D721Med (cell line): Measurements from ENCODE around the gene SSPN.

Experiments
- DNase-seq: peaks from one replicate; pipeline ENCODE4 v3.0.0; 2011; ENCODE audit warnings: low spot score; ENCODE audit not compliant: insufficient read length
- FAIRE-seq: peaks from 2 replicates; lab custom pipeline; 2011; peaks lifted over from hg19 to GRCh38; lab: Jason Lieb, UNC
- TF ChIP-seq, protein P1 (sequence below): IDR thresholded peaks from 2 replicates; pipeline ENCODE4 v1.5.1; 2012; ENCODE audit warnings: mild to moderate bottlenecking, control low read depth; ENCODE audit not compliant: insufficient read depth; ENCODE audit errors: missing control alignments

Gene SSPN, protein sequence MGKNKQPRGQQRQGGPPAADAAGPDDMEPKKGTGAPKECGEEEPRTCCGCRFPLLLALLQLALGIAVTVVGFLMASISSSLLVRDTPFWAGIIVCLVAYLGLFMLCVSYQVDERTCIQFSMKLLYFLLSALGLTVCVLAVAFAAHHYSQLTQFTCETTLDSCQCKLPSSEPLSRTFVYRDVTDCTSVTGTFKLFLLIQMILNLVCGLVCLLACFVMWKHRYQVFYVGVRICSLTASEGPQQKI

DNA sequence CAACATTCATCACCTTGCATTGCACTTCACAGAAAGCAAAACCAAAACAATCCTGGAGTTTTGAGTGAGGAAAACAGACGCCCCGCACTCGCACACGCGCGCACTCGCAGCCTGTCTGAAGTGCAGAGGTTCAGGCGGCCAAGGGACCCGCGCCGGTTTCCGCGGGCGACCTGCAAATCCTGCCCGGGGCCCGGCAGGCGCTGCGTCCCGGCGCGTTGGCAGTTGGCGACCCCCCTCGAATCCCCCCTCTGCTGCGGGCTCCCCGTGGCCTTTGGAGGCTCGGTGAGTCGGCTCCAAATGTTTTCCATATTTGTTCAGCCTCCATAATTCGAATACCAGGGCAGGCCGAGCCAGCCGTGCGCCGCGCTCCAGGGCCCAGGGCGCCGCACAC, at the start of gene SSPN:
SSPN (plus strand) TSS at position 324 of the 391 bp plus-strand sequence. CDS start 100 bp downstream, outside the sequence.
- TF ChIP-seq, protein P1, sequence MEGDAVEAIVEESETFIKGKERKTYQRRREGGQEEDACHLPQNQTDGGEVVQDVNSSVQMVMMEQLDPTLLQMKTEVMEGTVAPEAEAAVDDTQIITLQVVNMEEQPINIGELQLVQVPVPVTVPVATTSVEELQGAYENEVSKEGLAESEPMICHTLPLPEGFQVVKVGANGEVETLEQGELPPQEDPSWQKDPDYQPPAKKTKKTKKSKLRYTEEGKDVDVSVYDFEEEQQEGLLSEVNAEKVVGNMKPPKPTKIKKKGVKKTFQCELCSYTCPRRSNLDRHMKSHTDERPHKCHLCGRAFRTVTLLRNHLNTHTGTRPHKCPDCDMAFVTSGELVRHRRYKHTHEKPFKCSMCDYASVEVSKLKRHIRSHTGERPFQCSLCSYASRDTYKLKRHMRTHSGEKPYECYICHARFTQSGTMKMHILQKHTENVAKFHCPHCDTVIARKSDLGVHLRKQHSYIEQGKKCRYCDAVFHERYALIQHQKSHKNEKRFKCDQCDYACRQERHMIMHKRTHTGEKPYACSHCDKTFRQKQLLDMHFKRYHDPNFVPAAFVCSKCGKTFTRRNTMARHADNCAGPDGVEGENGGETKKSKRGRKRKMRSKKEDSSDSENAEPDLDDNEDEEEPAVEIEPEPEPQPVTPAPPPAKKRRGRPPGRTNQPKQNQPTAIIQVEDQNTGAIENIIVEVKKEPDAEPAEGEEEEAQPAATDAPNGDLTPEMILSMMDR = no peak
- FAIRE-seq (no peak), DNase-seq (no peak)

DNA sequence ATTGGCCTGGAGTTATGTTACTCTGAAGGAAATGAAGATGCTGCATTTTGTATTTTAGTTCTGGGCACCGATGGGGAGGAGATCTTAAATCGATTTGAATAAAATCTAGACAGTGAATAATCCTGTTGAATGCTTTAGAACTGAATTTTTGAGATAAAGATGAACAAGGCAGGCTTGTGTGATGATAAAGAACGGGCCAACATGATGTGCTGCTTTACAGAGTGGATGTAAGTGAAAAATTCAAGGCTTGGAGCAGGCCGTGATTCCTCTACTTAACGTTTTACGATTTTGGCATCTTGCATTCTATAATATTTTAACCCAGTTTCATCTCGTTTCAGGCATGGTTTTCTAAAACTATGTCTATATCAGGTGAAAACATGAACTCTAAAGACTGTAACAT, 47.1 kb upstream of the SSPN start:
- no peak for DNase-seq
- TF ChIP-seq, protein P1 = no peak
- FAIRE-seq = no peak

DNA sequence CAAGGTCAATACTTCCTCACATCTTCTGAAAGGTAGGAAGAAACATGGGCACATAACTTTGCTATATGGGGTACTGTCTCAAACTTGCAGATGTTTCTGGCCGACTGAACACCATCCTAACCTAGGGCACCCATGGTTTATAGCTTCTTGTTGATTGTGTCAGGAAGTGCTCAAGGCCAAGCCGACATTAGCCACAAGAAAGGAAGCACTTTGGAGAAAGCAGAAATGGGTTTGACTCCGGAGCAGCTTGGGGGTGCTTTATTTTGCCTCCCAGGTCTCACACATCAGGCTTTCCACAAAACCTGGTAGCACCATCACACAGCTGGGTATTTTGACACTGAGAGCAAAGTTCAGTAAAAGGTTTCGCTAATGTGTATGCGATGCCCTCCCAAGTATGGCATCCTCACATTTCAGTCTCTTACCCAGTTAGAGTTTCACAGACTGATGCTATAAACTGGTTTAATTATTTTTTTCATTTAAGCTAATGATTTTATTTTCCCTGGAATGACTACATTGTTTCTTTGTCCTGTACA, 45.3 kb upstream of the SSPN start:
- FAIRE-seq = no peak
- TF ChIP-seq, protein P1 = no peak
- DNase-seq = no peak

DNA sequence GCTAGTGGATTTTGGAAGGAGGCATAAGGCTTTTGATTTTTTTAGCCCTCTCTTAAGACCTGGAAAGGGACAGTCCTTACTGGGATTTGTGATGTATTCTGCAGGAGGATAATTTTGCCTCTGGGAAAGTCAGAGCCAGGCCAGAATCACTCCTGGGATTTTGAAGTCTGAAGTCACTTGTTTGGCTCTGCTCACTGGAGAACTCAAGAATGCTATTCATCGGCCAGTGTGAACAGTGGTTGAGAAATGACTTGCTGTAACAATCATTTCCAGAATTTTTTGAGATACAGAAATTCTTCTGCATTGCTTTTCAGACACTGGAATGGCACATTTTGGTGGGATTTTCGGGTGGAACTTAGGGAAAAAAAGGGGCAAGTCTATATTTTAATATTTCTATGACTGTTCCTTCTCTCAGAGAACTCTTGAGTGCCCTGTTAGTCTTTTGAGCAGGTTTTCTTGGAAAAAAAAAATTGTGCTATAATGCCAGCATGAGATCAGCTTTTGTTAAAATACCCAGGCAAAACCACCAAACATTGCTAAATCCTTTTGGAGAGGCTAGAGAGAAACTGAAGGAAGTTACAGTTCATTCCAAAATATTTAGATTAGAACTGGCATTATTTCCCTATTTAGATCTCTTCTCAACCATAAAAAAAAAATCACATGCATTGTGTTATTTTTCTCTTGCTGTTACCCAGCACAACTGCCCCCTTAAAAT, 44.5 kb upstream of the SSPN start:
- FAIRE-seq (no peak), DNase-seq (no peak)
- TF ChIP-seq, protein P1 = no peak

DNA sequence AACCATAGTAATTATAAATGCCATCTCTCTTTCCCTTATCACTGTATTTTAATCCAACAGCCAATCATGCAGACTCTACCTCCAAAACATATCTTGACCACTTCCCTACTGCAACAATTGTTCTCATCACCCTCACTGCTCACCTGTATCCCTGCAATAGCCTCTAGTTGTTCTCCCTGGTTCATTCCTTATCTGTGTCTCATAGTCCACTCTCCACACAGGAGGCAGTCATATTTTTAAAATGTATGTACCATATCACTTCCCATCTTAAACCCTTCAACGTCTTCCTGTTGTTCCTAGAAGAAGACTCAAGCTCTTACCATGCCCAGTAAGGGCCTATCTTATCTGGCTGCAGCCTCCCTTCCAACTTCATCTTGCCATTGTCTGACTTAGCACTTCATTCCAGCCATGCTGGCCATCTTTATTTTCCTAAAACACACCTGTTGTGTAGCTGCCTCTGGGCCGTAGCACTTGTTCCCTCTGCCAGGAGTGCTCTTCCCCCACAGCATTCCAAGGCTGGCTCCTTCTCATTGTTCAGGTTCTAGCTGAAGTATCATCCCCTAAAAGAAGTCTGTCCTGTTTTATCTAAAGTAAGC, 42.8 kb upstream of the SSPN start:
- DNase-seq (no peak), FAIRE-seq (no peak)
- TF ChIP-seq, protein P1 = no peak

DNA sequence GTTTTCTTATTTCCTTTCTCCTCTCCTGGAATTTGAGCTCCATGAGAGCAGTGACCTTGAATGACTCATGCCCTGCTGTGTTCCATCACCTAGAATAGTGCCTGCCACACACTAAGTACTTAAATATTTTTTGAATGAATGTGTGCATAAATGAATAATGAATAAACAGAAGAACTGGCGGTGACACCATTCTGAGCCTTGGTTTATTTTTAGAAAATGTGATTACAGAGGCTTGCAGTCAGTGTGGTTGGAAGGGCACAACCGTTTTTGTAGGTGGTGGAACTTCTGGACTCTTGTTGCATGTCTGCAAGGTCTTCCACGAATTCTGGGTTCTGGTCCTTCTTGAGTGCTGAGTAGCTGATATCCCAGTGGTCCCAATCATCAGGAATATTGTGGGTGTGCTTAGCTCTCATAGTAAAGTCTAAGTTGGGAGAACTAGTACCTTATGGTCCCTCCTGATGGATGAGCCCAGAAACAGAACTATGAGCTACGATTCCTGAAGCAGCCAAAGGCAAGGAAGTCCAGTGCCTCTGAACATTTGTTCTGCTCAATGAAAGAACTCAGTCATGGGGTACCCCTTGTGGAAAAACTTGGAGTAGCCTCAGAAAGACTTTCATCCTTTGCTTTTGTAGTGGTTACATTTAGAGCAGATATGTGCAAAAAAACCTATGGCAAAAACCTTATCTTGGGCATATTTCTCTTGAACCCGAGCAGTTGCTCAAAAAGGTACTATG, 41.8 kb upstream of the SSPN start:
- DNase-seq = no peak
- TF ChIP-seq, protein P1 = no peak
- FAIRE-seq = no peak
